ENCODE results near the gene THBS3.

THBS3 gene

DNA sequence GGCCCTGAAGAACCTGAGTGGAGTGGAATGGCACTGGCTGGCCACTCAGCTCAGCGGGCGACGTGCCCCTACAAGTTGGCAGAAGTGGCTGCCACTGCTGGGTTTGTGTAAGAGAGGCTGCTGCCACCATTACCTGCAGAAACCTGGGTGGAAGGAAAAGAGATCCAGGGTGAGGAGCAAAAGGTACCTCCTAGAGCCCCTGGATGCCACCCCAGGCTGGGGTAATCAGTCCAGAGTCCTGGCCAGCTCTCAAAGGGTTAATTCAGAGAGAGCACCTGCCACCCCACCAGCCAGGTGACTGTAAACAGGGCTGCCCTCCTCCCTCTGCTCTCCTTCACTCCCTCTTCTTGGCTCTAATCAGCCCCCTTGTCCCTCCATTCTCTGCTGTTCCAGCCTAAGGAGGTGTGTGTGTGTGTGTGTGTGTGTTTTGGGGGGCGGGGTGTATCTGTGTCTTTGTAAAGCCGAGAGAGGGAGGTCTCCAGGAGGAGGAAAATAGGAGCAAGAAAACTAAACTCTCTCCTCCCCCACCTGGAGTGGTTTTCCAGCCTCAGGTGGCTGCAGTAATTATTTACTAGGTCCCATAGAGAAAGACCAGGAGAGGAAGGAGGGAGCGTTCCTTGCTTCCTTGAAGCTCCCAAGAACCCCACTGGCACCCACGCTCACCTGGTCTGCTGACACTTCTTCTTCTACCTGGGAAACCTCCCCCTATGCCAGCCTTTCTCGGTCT, 21.5 kb downstream of the THBS3 start:
- H3K4me3 ChIP-seq (ENCODE audit: low read depth, low read length): no peak overlapping the region
- TF ChIP-seq CTCF (IDR thresholded peaks at IDR 0.05; ENCODE audit: borderline replicate concordance, insufficient read depth, low read depth, low read length): no peak

DNA sequence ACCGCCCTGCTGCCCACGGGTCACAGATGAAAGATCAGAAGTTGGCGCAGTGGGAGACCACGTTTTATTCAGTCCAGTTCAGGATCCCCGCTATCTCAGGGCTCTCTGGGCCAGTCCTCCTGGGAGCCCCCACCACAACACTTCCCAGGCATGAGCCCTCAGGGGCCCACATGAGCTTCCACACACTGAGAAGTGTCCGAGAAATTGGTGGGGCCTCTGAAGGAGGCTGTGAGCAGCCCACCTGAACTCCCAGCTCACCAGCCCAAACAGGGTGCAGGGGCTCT, 22.0 kb downstream of the THBS3 start:
- H3K4me3 ChIP-seq (ENCODE audit: low read depth, low read length): no peak overlapping the region
- no peak for TF ChIP-seq CTCF (IDR thresholded peaks at IDR 0.05; ENCODE audit: borderline replicate concordance, insufficient read depth, low read depth, low read length)

GRCh38 chr1:155184835-155185782, 22.6 kb downstream of the THBS3 start:
- TF ChIP-seq CTCF (IDR thresholded peaks at IDR 0.05; ENCODE audit: borderline replicate concordance, insufficient read depth, low read depth, low read length): peak; percentile 32; the same call in 1 of the 2 replicates

GRCh38 chr1:155184351-155184811, 23.3 kb downstream of the THBS3 start:
- no peak for TF ChIP-seq CTCF (IDR thresholded peaks at IDR 0.05; ENCODE audit: borderline replicate concordance, insufficient read depth, low read depth, low read length)

More at GRCh38 chr1:155184835-155185782, 22.6 kb downstream of the THBS3 start:
- H3K4me3 ChIP-seq (ENCODE audit: low read depth, low read length): no peak overlapping the region

DNA sequence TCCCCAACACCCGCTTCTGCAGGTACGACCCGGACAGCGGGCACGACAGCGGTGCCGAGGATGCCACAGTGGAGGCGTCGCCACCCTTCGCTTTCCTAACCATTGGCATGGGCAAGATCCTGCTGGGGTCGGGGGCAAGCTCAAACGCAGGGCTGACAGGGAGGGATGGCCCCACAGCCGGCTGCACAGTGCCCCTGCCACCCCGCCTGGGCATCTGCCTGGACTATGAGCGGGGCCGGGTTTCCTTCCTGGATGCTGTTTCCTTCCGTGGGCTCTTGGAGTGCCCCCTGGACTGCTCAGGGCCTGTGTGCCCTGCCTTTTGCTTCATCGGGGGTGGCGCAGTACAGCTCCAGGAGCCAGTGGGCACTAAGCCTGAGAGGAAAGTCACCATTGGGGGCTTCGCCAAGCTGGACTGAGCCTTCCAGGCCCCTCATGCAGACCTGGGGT, 23.9 kb downstream of the THBS3 start:
- TF ChIP-seq CTCF (IDR thresholded peaks at IDR 0.05; ENCODE audit: borderline replicate concordance, insufficient read depth, low read depth, low read length): no peak
- no peak overlapping the region for H3K4me3 ChIP-seq (ENCODE audit: low read depth, low read length)

More at GRCh38 chr1:155184351-155184811, 23.3 kb downstream of the THBS3 start:
- H3K4me3 ChIP-seq (ENCODE audit: low read depth, low read length): no peak overlapping the region

- no peak overlapping the region for H3K4me3 ChIP-seq (ENCODE audit: low read depth, low read length)
Measured at GRCh38 chr1:155182052-155182550, 25.6 kb downstream of the THBS3 start.

More at GRCh38 chr1:155182052-155182550, 25.6 kb downstream of the THBS3 start:
- no peak for TF ChIP-seq CTCF (IDR thresholded peaks at IDR 0.05; ENCODE audit: borderline replicate concordance, insufficient read depth, low read depth, low read length)

Measured in GM12875 (cell line).